Liver (tissue), 3 donors: ENCODE measurements around the gene SMAD6.

Experiments used
- FOXA1 ChIP-seq: IDR thresholded peaks from 2 replicates; pipeline ENCODE4 v1.6.1; 2016; ENCODE audit warnings: antibody characterized with exemption
- GABPA ChIP-seq, 2 donors: IDR thresholded peaks in 1 of 2; conservative IDR thresholded peaks in 1 of 2; 2 replicates each; pipeline ENCODE4 v1.6.1; 2016; ENCODE audit warnings: antibody characterized with exemption in 2 of 2, mild to moderate bottlenecking in 1 of 2, moderate library complexity in 1 of 2
- JUND ChIP-seq, 2 donors: IDR thresholded peaks; 2 replicates each; pipeline ENCODE4 v1.6.1; 2016; ENCODE audit warnings: antibody characterized with exemption in 2 of 2
- MAX ChIP-seq: IDR thresholded peaks from 2 replicates; pipeline ENCODE4 v1.6.1; 2016; ENCODE audit warnings: antibody characterized with exemption
- RAD21 ChIP-seq, 2 donors: IDR thresholded peaks; 2 replicates each; pipeline ENCODE4 v1.6.1; 2016; ENCODE audit warnings: antibody characterized with exemption in 2 of 2, mild to moderate bottlenecking in 2 of 2
- SP1 ChIP-seq: IDR thresholded peaks from 2 replicates; pipeline ENCODE4 v1.6.1; 2018; ENCODE audit warnings: antibody characterized with exemption, mild to moderate bottlenecking
- TAF1 ChIP-seq: conservative IDR thresholded peaks from 2 replicates; pipeline ENCODE4 v1.6.1; 2016; ENCODE audit warnings: antibody characterized with exemption, mild to moderate bottlenecking
- TF ChIP-seq, protein P1 (sequence below): fragments of 150-350 bp; IDR thresholded peaks from 2 replicates; pipeline ENCODE4 v1.5.1; 2017; ENCODE audit warnings: improper control_type of control experiment, low read depth, low read length; ENCODE audit not compliant: missing input control
- TF ChIP-seq, protein P2 (sequence below): IDR thresholded peaks from 2 replicates; pipeline ENCODE4 v1.6.1; 2016; ENCODE audit warnings: antibody characterized with exemption
- donor health status: healthy.
- donor health status: healthy.

GRCh38 chr15:66830823-66831222 lies 128.8 kb downstream of the SMAD6 start:
- TF ChIP-seq, protein P1, sequence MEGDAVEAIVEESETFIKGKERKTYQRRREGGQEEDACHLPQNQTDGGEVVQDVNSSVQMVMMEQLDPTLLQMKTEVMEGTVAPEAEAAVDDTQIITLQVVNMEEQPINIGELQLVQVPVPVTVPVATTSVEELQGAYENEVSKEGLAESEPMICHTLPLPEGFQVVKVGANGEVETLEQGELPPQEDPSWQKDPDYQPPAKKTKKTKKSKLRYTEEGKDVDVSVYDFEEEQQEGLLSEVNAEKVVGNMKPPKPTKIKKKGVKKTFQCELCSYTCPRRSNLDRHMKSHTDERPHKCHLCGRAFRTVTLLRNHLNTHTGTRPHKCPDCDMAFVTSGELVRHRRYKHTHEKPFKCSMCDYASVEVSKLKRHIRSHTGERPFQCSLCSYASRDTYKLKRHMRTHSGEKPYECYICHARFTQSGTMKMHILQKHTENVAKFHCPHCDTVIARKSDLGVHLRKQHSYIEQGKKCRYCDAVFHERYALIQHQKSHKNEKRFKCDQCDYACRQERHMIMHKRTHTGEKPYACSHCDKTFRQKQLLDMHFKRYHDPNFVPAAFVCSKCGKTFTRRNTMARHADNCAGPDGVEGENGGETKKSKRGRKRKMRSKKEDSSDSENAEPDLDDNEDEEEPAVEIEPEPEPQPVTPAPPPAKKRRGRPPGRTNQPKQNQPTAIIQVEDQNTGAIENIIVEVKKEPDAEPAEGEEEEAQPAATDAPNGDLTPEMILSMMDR: no peak
- TF ChIP-seq SP1 (no peak), MAX (no peak), JUND (IDR thresholded peaks at IDR 0.05) (no peak), FOXA1 (no peak), RAD21 (IDR thresholded peaks at IDR 0.05) (no peak), TAF1 (no peak), GABPA (IDR thresholded peaks at IDR 0.05 in 1 of 2, conservative IDR thresholded peaks at IDR 0.05 in 1 of 2) (no peak)
- TF ChIP-seq, protein P2, sequence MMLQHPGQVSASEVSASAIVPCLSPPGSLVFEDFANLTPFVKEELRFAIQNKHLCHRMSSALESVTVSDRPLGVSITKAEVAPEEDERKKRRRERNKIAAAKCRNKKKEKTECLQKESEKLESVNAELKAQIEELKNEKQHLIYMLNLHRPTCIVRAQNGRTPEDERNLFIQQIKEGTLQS: no peak
